GM19467 (cell line): Measurements from ENCODE around the gene PRMT1.

Experiments
- ATAC-seq: cut with Tn5 transposase; IDR thresholded peaks from one replicate; pipeline ENCODE4 v1.9.1; 2021; ENCODE audit warnings: mild to moderate bottlenecking, moderate library complexity; ENCODE audit not compliant: unreplicated experiment

PRMT1 gene

GRCh38 chr19:49687566-49688316 is 10.7 kb downstream of the PRMT1 start:
- ATAC-seq = no peak

GRCh38 chr19:49688531-49689132 is 11.6 kb downstream of the PRMT1 start:
- no peak for ATAC-seq

GRCh38 chr19:49689133-49690078 is 12.3 kb downstream of the PRMT1 start, which contains the start of gene ADM5:
ADM5 (plus strand) TSS chr19:49689594; CDS start chr19:49689838, 244 bp downstream.
- ATAC-seq = no peak

- ATAC-seq = no peak
These were observed 13.1 kb downstream of the PRMT1 start for GRCh38 chr19:49690079-49690655.

GRCh38 chr19:49690656-49691242 is 13.7 kb downstream of the PRMT1 start, which contains the start of gene CPT1C:
CPT1C (plus strand) TSS chr19:49691116; CDS start chr19:49692253, 1,137 bp downstream.
- ATAC-seq = no peak

- ATAC-seq = no peak
These were observed 14.4 kb downstream of the PRMT1 start for GRCh38 chr19:49691243-49692146.

- ATAC-seq = no peak
These were observed 15.1 kb downstream of the PRMT1 start for GRCh38 chr19:49692147-49692506.

- no peak for ATAC-seq
These were observed 19.0 kb downstream of the PRMT1 start for GRCh38 chr19:49696115-49696514.

- no peak for ATAC-seq
These were observed 19.8 kb downstream of the PRMT1 start for GRCh38 chr19:49696865-49697264.

GRCh38 chr19:49699364-49699763 is 22.3 kb downstream of the PRMT1 start:
- no peak for ATAC-seq

- no peak for ATAC-seq
These were observed 23.5 kb downstream of the PRMT1 start for GRCh38 chr19:49700563-49700962.

- ATAC-seq = no peak
These were observed 24.3 kb downstream of the PRMT1 start for GRCh38 chr19:49701271-49701786.

GRCh38 chr19:49704888-49705642 is 28.0 kb downstream of the PRMT1 start:
- no peak for ATAC-seq

GRCh38 chr19:49705919-49706318 is 28.8 kb downstream of the PRMT1 start:
- no peak for ATAC-seq

GRCh38 chr19:49710372-49710951 is 33.4 kb downstream of the PRMT1 start:
- no peak for ATAC-seq

GRCh38 chr19:49712397-49712859 is 35.4 kb downstream of the PRMT1 start:
- ATAC-seq = no peak

- no peak for ATAC-seq
These were observed 36.3 kb downstream of the PRMT1 start for GRCh38 chr19:49713236-49713845.

- ATAC-seq = no peak
These were observed 39.1 kb downstream of the PRMT1 start for GRCh38 chr19:49716154-49716553.
